OCI-LY1 (cell line): ENCODE data around the gene OTULINL.

ENCODE experiments used
- H2AFZ ChIP-seq: fragments of 200-600 bp; sonication (generic), shearing (Covaris generic); 2 replicates; pipeline ENCODE4 v1.6.0; 2014; ENCODE audit warnings: antibody characterized with exemption, mild to moderate bottlenecking, low read length
- H3F3A ChIP-seq: fragments of 200-600 bp; sonication (generic), shearing (Covaris generic); 2 replicates; pipeline ENCODE4 v1.6.0; 2014; ENCODE audit warnings: mild to moderate bottlenecking, antibody characterized with exemption, low read length, moderate library complexity; ENCODE audit not compliant: insufficient read depth
- H3K27ac ChIP-seq: fragments of 200-600 bp; sonication (generic); 2 replicates; pipeline ENCODE4 v1.5.1; 2014; ENCODE audit warnings: low read length, mixed run types, mild to moderate bottlenecking, low read depth; ENCODE audit not compliant: poor library complexity, severe bottlenecking
- H3K27me3 ChIP-seq: fragments of 200-600 bp; sonication (generic); 2 replicates; pipeline ENCODE4 v1.6.0; 2014; ENCODE audit warnings: antibody characterized with exemption, mild to moderate bottlenecking, low read length, moderate library complexity; ENCODE audit not compliant: insufficient read depth
- H3K36me3 ChIP-seq: fragments of 200-600 bp; sonication (generic); 2 replicates; pipeline ENCODE4 v1.6.1; 2014; ENCODE audit warnings: mild to moderate bottlenecking, antibody characterized with exemption, low read length, moderate library complexity, mixed read lengths; ENCODE audit not compliant: insufficient read depth
- H3K4me1 ChIP-seq: fragments of 200-600 bp; sonication (generic); 2 replicates; pipeline ENCODE4 v1.5.1; 2014; ENCODE audit warnings: mild to moderate bottlenecking, low read length, moderate library complexity; ENCODE audit not compliant: insufficient read depth, severe bottlenecking
- H3K4me2 ChIP-seq: fragments of 200-600 bp; sonication (generic), shearing (Covaris generic); 2 replicates; pipeline ENCODE4 v1.6.1; 2014; ENCODE audit warnings: low read length
- H3K4me3 ChIP-seq: fragments of 200-600 bp; sonication (generic); 2 replicates; pipeline ENCODE4 v1.5.1; 2014; ENCODE audit warnings: low read length, low read depth, mild to moderate bottlenecking, mixed read lengths; ENCODE audit not compliant: poor library complexity, severe bottlenecking
- H3K79me2 ChIP-seq: fragments of 200-600 bp; shearing (Covaris generic); 2 replicates; pipeline ENCODE4 v1.6.1; 2016; ENCODE audit warnings: mixed run types, low read length, mixed read lengths; ENCODE audit not compliant: insufficient read depth
- H3K9ac ChIP-seq: fragments of 200-600 bp; sonication (generic), shearing (Covaris generic); 2 replicates; pipeline ENCODE4 v1.6.1; 2014; ENCODE audit warnings: mild to moderate bottlenecking, low read length, mixed read lengths
- H3K9me2 ChIP-seq: fragments of 200-600 bp; sonication (generic), shearing (Covaris generic); 2 replicates; pipeline ENCODE4 v1.6.1; 2014; ENCODE audit warnings: low read depth, mild to moderate bottlenecking, low read length, mixed read lengths
- H3K9me3 ChIP-seq: fragments of 200-600 bp; shearing (Covaris generic); 2 replicates; pipeline ENCODE4 v1.6.1; 2014; ENCODE audit warnings: low read length, mixed read lengths
- H4K20me1 ChIP-seq: fragments of 200-600 bp; sonication (generic), shearing (Covaris generic); 2 replicates; pipeline ENCODE4 v1.6.0; 2016; ENCODE audit warnings: mild to moderate bottlenecking, low read length; ENCODE audit not compliant: insufficient read depth
- CTCF ChIP-seq: fragments of 200-600 bp; sonication (generic), shearing (Covaris generic); IDR thresholded peaks from 2 replicates; pipeline ENCODE4 v1.5.1; 2017; ENCODE audit warnings: mild to moderate bottlenecking, antibody characterized with exemption, low read length, moderate library complexity, mixed read lengths
- EZH2 ChIP-seq: fragments of 200-600 bp; sonication (generic), shearing (Covaris generic); IDR thresholded peaks from 2 replicates; pipeline ENCODE4 v1.8.0; 2017; ENCODE audit warnings: borderline replicate concordance, mixed run types, mild to moderate bottlenecking, antibody characterized with exemption, low read length, moderate library complexity, mixed read lengths

The OTULINL gene

DNA sequence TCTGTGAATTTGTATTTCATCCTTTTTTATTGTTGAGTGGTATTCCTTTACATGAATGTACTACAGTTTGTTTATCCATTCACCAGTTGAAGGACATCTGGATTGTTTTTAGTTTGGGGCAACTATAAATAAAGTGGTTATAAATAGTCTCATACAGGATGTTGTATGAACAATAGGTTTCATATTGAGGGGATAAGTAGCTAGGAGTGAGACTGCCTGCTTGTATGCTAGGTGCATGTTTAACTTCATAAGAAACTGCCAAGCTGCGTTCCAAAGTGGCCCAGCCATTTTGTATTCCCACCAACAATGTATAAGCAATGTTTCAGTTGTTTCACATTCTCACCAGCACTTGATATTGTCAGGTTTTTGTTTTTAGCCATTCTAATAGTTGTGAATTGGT is 21.5 kb downstream of the OTULINL start:
- TF ChIP-seq CTCF (no peak), EZH2 (no peak)
- H2AFZ ChIP-seq, result no peak overlapping the region
- no peaks in the 10 kb centered on the region for H4K20me1 ChIP-seq
- no peak overlapping the region for H3K4me3 ChIP-seq
- H3K36me3 ChIP-seq, result no peaks in the 10 kb centered on the region
- H3K27ac ChIP-seq, result no peak overlapping the region
- no peaks in the 10 kb centered on the region for H3K4me1 ChIP-seq
- H3K9ac ChIP-seq, result no peak overlapping the region
- H3K4me2 ChIP-seq, result no peak overlapping the region
- no peaks in the 10 kb centered on the region for H3K27me3 ChIP-seq
- H3K9me2 ChIP-seq, result no peaks in the 10 kb centered on the region
- no peaks in the 10 kb centered on the region for H3K9me3 ChIP-seq
- no peaks in the 10 kb centered on the region for H3F3A ChIP-seq
- no peaks in the 10 kb centered on the region for H3K79me2 ChIP-seq

GRCh38 chr5:14607104-14607503 is 25.5 kb downstream of the OTULINL start:
- Histone ChIP-seq H3K9me2 (no peaks in the 10 kb centered on the region), H4K20me1 (no peaks in the 10 kb centered on the region), H2AFZ (no peak overlapping the region), H3F3A (no peaks in the 10 kb centered on the region), H3K27ac (no peak overlapping the region), H3K27me3 (no peaks in the 10 kb centered on the region), H3K4me2 (no peak overlapping the region), H3K9ac (no peak overlapping the region), H3K4me1 (no peaks in the 10 kb centered on the region), H3K9me3 (no peaks in the 10 kb centered on the region), H3K36me3 (no peaks in the 10 kb centered on the region), H3K79me2 (no peaks in the 10 kb centered on the region), H3K4me3 (no peak overlapping the region)
- no peak for TF ChIP-seq EZH2
- TF ChIP-seq CTCF, result no peak

- Histone ChIP-seq H3K9me2 (no peaks in the 10 kb centered on the region), H3K4me1 (no peaks in the 10 kb centered on the region), H3K9ac (no peak overlapping the region), H3K36me3 (no peaks in the 10 kb centered on the region), H3K4me3 (no peak overlapping the region), H3K4me2 (no peak overlapping the region), H3K9me3 (no peaks in the 10 kb centered on the region), H3K27ac (no peak overlapping the region), H3K27me3 (no peaks in the 10 kb centered on the region), H4K20me1 (no peaks in the 10 kb centered on the region), H2AFZ (no peak overlapping the region), H3F3A (no peaks in the 10 kb centered on the region), H3K79me2 (no peaks in the 10 kb centered on the region)
- TF ChIP-seq CTCF (no peak), EZH2 (no peak)
Measured at GRCh38 chr5:14608169-14608568, 26.6 kb downstream of the OTULINL start.
